ENCODE results near the gene LEP.
A peak's percentile ranks its signal among the peaks of the same experiment; 100 is the strongest.

The LEP gene

DNA sequence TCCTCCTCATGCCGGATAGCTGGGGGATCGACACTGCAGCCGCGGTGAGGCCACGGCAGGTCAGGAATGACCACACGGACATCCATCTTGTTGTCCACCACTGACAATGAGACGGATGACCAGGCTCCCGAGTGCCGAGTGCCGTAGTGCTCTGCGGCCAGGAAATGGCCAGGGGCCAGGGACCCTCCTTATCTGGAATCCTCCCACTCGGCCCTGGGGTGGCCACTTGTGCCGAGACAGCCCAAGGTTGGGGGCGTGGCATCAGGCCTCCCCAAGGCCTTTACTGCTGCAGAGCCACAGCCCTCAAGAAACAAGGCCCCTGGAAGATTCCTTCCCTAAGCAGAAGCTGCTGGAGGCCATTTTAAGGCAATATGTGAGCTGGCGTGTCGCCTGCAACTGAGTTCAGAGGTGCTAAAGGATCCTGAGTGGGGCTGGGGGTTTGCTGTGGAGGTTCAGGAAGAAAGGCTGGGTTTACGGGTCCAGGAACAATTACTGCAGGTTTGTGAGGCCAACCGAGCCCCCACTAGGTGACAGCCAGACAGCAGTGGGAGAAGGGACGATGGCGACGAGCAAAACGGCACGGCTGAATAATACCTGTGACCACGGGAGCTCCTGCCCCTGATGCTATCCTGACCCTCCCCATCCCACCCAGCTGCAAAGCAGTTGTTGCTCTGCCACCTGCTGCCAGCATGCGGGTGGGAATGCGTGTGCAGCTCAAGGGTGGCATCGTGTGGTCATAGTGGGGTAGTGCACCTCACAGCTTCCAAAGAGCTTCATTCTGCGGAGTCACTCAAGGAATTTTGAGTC is 31.6 kb upstream of the LEP start:
- Histone ChIP-seq H3K4me2 (ENCODE audit: low read length) (0 out of 2 replicates have a peak overlapping the region, but pooled peaks have one; percentile 3), H3K4me3 (ENCODE audit: low read length) (no peak overlapping the region), H3K36me3 (replicated peaks; ENCODE audit: low read depth, low read length) (no peaks in the 10 kb centered on the region), H4K20me1 (ENCODE audit: insufficient read depth, low read length) (no peaks in the 10 kb centered on the region), H3K4me1 (ENCODE audit: low read length) (no peaks in the 10 kb centered on the region), H3K9me3 (ENCODE audit: insufficient read depth, low read length) (no peaks in the 10 kb centered on the region), H3K27ac (ENCODE audit: low read length) (no peak overlapping the region), H2AFZ (ENCODE audit: low read depth, low read length) (no peak overlapping the region), H3K27me3 (ENCODE audit: low read depth, low read length) (peaks cover 48% of the 10 kb centered on the region), H3K79me2 (ENCODE audit: low read length) (no peaks in the 10 kb centered on the region), H3K9ac (ENCODE audit: low read length) (no peak overlapping the region)
- TF ChIP-seq, protein P1, sequence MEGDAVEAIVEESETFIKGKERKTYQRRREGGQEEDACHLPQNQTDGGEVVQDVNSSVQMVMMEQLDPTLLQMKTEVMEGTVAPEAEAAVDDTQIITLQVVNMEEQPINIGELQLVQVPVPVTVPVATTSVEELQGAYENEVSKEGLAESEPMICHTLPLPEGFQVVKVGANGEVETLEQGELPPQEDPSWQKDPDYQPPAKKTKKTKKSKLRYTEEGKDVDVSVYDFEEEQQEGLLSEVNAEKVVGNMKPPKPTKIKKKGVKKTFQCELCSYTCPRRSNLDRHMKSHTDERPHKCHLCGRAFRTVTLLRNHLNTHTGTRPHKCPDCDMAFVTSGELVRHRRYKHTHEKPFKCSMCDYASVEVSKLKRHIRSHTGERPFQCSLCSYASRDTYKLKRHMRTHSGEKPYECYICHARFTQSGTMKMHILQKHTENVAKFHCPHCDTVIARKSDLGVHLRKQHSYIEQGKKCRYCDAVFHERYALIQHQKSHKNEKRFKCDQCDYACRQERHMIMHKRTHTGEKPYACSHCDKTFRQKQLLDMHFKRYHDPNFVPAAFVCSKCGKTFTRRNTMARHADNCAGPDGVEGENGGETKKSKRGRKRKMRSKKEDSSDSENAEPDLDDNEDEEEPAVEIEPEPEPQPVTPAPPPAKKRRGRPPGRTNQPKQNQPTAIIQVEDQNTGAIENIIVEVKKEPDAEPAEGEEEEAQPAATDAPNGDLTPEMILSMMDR (IDR thresholded peaks at IDR 0.05; ENCODE audit: low read depth, low read length), result peak; percentile 95
- TF ChIP-seq EZH2phosphoT487 (IDR thresholded peaks at IDR 0.05; ENCODE audit: low read depth), result no peak

DNA sequence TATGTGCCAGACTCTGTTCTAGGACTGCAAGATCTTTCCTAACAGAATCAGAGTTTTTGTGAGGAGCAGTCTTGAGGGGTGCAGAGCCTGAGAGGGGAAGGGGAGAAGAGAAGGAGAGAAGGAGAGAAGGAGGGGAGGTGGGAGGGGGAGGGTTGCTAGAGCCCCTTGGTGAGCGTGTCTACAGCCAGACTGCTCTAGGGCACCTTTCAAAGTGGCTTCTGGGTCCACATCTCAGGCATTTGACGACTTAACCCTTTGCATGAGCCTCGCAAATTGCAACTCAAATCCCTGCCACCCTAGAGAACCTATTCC is 31.1 kb upstream of the LEP start:
- Histone ChIP-seq H3K9me3 (ENCODE audit: insufficient read depth, low read length) (no peaks in the 10 kb centered on the region), H3K4me2 (ENCODE audit: low read length) (no peak overlapping the region), H3K79me2 (ENCODE audit: low read length) (no peaks in the 10 kb centered on the region), H2AFZ (ENCODE audit: low read depth, low read length) (no peak overlapping the region), H3K27ac (ENCODE audit: low read length) (no peak overlapping the region), H3K27me3 (ENCODE audit: low read depth, low read length) (peaks cover 52% of the 10 kb centered on the region), H4K20me1 (ENCODE audit: insufficient read depth, low read length) (no peaks in the 10 kb centered on the region), H3K36me3 (replicated peaks; ENCODE audit: low read depth, low read length) (no peaks in the 10 kb centered on the region), H3K4me1 (ENCODE audit: low read length) (no peaks in the 10 kb centered on the region), H3K9ac (ENCODE audit: low read length) (no peak overlapping the region), H3K4me3 (ENCODE audit: low read length) (no peak overlapping the region)
- no peak for TF ChIP-seq EZH2phosphoT487 (IDR thresholded peaks at IDR 0.05; ENCODE audit: low read depth)
- TF ChIP-seq, protein P1 (IDR thresholded peaks at IDR 0.05; ENCODE audit: low read depth, low read length), result no peak

DNA sequence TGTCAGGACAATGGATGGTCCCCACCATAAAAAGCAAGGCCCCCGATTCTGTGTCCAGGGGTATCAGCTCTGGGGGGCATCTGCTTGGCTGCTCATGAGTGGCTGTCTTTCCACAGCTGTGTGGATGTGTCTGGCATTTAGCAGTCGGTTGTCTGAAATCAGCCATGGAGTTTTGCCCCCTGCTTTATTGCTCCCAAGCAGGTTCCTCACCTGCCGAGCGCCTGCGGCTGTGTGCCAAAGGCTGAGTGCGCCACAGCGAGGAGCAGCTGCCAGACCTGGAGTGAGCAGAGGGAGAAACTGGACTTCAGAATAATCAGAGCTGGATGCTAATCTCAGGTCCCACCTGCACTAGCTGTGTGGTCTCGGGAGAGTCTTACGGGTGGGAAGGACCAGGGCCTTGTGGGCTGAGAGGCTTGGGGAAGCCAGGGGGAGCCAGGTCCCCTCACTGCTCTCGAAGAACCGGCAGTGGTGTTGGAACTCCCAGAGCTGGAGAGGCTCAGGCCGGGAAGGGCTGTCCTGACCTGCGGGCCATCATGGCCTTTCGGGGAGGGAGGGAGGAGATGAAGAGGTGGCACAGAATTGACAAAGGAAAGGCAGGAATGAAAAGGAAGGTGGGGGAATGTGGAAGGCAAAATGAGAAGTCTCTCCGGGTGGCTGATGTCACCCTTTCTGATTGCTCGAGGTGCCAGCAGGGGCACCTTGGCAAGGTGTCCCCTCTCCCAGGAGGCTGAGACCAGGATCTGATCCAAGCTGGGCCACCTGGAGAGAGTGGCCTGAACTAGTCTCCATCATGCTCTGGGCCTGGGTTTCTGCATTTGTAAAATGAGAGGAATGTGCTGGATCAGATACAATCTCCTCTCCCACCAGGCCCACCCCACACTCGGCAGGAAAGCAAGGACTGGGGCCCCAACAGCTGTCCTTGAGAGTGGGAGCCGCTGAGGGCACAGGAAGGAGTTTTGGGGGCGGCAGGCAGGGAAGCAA is 30.2 kb upstream of the LEP start:
- H3K9ac ChIP-seq (ENCODE audit: low read length), result no peak overlapping the region
- no peaks in the 10 kb centered on the region for H3K79me2 ChIP-seq (ENCODE audit: low read length)
- H4K20me1 ChIP-seq (ENCODE audit: insufficient read depth, low read length), result no peaks in the 10 kb centered on the region
- H2AFZ ChIP-seq (ENCODE audit: low read depth, low read length), result no peak overlapping the region
- no peak overlapping the region for H3K4me3 ChIP-seq (ENCODE audit: low read length)
- H3K36me3 ChIP-seq (replicated peaks; ENCODE audit: low read depth, low read length), result no peaks in the 10 kb centered on the region
- H3K27ac ChIP-seq (ENCODE audit: low read length), result no peak overlapping the region
- no peak for TF ChIP-seq EZH2phosphoT487 (IDR thresholded peaks at IDR 0.05; ENCODE audit: low read depth)
- TF ChIP-seq, protein P1 (IDR thresholded peaks at IDR 0.05; ENCODE audit: low read depth, low read length), result no peak
- H3K4me1 ChIP-seq (ENCODE audit: low read length), result no peaks in the 10 kb centered on the region
- no peak overlapping the region for H3K4me2 ChIP-seq (ENCODE audit: low read length)
- H3K9me3 ChIP-seq (ENCODE audit: insufficient read depth, low read length), result no peaks in the 10 kb centered on the region
- peaks cover 58% of the 10 kb centered on the region for H3K27me3 ChIP-seq (ENCODE audit: low read depth, low read length)

DNA sequence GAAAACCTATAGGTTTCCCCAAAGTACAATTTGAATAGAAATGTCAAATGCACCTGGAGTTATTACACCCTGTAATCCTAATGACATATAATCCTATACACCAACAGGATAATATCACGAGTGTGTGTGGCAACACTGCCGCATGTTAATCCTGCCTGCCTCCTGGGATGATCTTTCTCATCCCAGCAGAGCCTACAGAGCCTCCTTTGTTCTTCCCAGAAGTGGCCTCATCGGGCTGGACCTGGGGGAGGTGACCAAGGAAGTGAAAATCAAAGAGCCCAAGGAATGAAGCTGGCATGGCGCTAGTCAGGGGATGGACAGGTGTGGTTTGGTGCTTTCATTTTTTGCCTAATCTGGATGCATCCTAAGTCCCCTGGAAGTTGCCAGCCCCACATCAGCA is 29.5 kb upstream of the LEP start:
- Histone ChIP-seq H3K27ac (ENCODE audit: low read length) (no peak overlapping the region), H3K4me3 (ENCODE audit: low read length) (no peak overlapping the region), H3K27me3 (ENCODE audit: low read depth, low read length) (peaks cover 58% of the 10 kb centered on the region), H3K79me2 (ENCODE audit: low read length) (no peaks in the 10 kb centered on the region), H3K4me1 (ENCODE audit: low read length) (no peaks in the 10 kb centered on the region), H2AFZ (ENCODE audit: low read depth, low read length) (no peak overlapping the region), H3K4me2 (ENCODE audit: low read length) (no peak overlapping the region), H3K36me3 (replicated peaks; ENCODE audit: low read depth, low read length) (no peaks in the 10 kb centered on the region), H4K20me1 (ENCODE audit: insufficient read depth, low read length) (no peaks in the 10 kb centered on the region), H3K9ac (ENCODE audit: low read length) (no peak overlapping the region), H3K9me3 (ENCODE audit: insufficient read depth, low read length) (no peaks in the 10 kb centered on the region)
- no peak for TF ChIP-seq EZH2phosphoT487 (IDR thresholded peaks at IDR 0.05; ENCODE audit: low read depth)
- TF ChIP-seq, protein P1 (IDR thresholded peaks at IDR 0.05; ENCODE audit: low read depth, low read length), result no peak
